Panc1 (cell line): ENCODE results near the gene BTBD9. TPM values are rescaled to one million over a fixed set of nuclear protein-coding genes. Genes with fewer than 3 reads are reported as not detected.

ENCODE experiments used
- ATAC-seq: fragments of 200-7000 bp; cut with Tn5 transposase; 2 replicates; pipeline ENCODE4 v1.9.1; 2020; ENCODE audit warnings: mild to moderate bottlenecking, moderate library complexity
- BruUV-seq: library from RNA; stranded (reverse); fragments of 400-500 nt; replicated peaks from 2 replicates; lab custom pipeline; 2021; lab: Mats Ljungman, UMichigan
- CTCF ChIA-PET: fragments of 300-600 bp; sonication (Branson Sonifier 250); formaldehyde crosslinking; loops from one replicate; lab custom pipeline; 2022; ENCODE audit warnings: antibody characterized with exemption; lab: Charles Lee
- POLR2A ChIA-PET: fragments of 300-600 bp; sonication (Branson Sonifier 250); formaldehyde crosslinking; loops from one replicate; lab custom pipeline; 2022; ENCODE audit warnings: antibody characterized with exemption; lab: Charles Lee
- DNase-seq: peaks from one replicate; pipeline ENCODE4 v3.0.0-alpha.2; 2010; ENCODE audit warnings: low read depth, low spot score
- H3K27ac ChIP-seq: 2 replicates; pipeline ENCODE4 v1.5.1; 2011; ENCODE audit warnings: mild to moderate bottlenecking, low read length, inconsistent platforms
- H3K27me3 ChIP-seq: fragments of 200-500 bp; sonication (Bioruptor generic); 2 replicates; pipeline ENCODE4 v1.6.0; 2014; ENCODE audit warnings: low read length, inconsistent platforms; ENCODE audit not compliant: control insufficient read depth, insufficient read depth
- H3K36me3 ChIP-seq: fragments of 200-500 bp; sonication (Bioruptor generic); 2 replicates; pipeline ENCODE4 v1.5.1; 2014; ENCODE audit warnings: inconsistent platforms, mild to moderate bottlenecking, low read length, moderate library complexity; ENCODE audit not compliant: control insufficient read depth, insufficient read depth
- H3K4me1 ChIP-seq: 2 replicates; pipeline ENCODE4 v1.5.1; 2011; ENCODE audit warnings: inconsistent platforms, mild to moderate bottlenecking, low read length, moderate library complexity; ENCODE audit not compliant: control insufficient read depth, insufficient read depth
- H3K4me3 ChIP-seq, 2 experiments: 2 replicates each; pipeline ENCODE4 v1.5.1; 2011 to 2012; ENCODE audit warnings: low read depth in 2 of 2, low read length in 2 of 2, mild to moderate bottlenecking in 2 of 2, inconsistent platforms in 1 of 2, moderate library complexity in 1 of 2
- H3K9me3 ChIP-seq: fragments of 200-500 bp; sonication (Bioruptor generic); 2 replicates; pipeline ENCODE4 v1.5.1; 2014; ENCODE audit warnings: low read depth, mild to moderate bottlenecking, inconsistent platforms, low read length, moderate library complexity; ENCODE audit not compliant: control insufficient read depth, insufficient read depth
- POLR2AphosphoS5 ChIP-seq: IDR thresholded peaks from 2 replicates; pipeline ENCODE4 v1.6.1; 2012; ENCODE audit warnings: mild to moderate bottlenecking, low read depth, low read length, moderate library complexity
- SIN3A ChIP-seq: IDR thresholded peaks from 2 replicates; pipeline ENCODE4 v1.6.1; 2012; ENCODE audit warnings: low read depth, mild to moderate bottlenecking, low read length, moderate library complexity, borderline replicate concordance; ENCODE audit not compliant: insufficient read depth
- TCF7L2 ChIP-seq: IDR thresholded peaks from 2 replicates; pipeline ENCODE4 v1.6.1; 2011; ENCODE audit warnings: mild to moderate bottlenecking, low read depth, low read length, inconsistent platforms
- in situ Hi-C: cut with HindIII; loops from 2 replicates; pipeline ENCODE4 v1.10.0; 2016; ENCODE audit warnings: low sequenced_read_pairs, low pct_unique_long_range_greater_than_20kb
- intact Hi-C: fragments of 100-400 bp; cut with micrococcal nuclease; formaldehyde crosslinking; loops from one replicate; pipeline ENCODE4 v1.10.0; 2022; ENCODE audit not compliant: unreplicated experiment
- total RNA-seq: library from RNA; stranded (reverse); gene quantifications from one replicate; pipeline ENCODE4 v1.2.1, GENCODE V29; 2021; ENCODE audit not compliant: unreplicated experiment
- TF ChIP-seq, protein P1 (sequence below): fragments of 450-650 bp; IDR thresholded peaks from 2 replicates; pipeline ENCODE4 v1.5.1; 2017; ENCODE audit warnings: mild to moderate bottlenecking
- TF ChIP-seq, protein P2 (sequence below), 2 experiments: IDR thresholded peaks; 2 replicates each; pipeline ENCODE4 v1.6.1; 2011 to 2012; ENCODE audit warnings: low read depth in 2 of 2, control low read depth in 1 of 2, low read length in 1 of 2, mild to moderate bottlenecking in 1 of 2, moderate library complexity in 1 of 2; ENCODE audit not compliant: insufficient read depth in 1 of 2

The BTBD9 gene
- total RNA-seq, 1 experiment from 2014 or later, result 12.8 TPM

DNA sequence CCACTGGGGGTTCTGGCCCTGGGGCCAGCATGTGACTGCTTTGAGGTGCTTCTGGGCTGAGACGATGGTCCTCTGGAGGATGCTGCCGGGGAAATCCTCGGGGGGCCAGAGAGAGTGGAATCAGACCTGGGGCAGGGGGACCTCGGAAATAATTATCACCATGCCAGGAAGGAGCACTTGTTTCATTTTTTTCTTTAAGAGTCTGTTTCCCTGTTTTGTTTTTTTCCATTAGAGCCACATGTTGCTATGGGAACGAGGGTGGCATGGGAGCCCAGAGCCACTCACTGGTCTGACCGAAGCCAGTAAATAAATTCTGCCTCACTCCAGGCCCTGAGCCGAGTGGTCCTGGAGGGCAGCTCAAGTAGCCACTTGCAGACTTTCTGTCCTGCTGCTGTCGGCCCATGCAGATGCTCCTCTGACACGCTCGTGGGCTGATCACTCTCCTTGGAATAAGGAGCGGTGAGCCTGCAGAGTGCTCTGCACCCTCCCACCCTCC lies 455.1 kb downstream of the BTBD9 start:
- ATAC-seq (no peak), DNase-seq (no peak)
- Histone ChIP-seq H3K27me3 (no peaks in the 10 kb centered on the region), H3K36me3 (no peaks in the 10 kb centered on the region), H3K4me3 (no peak overlapping the region), H3K27ac (no peak overlapping the region), H3K4me1 (no peaks in the 10 kb centered on the region), H3K9me3 (no peaks in the 10 kb centered on the region)
- intact Hi-C loops, result loop anchor here (5.0 kb wide), 1 partner anchor 308 kb away; no protein-coding TSS in a partner anchor
- TF ChIP-seq POLR2AphosphoS5 (no peak), SIN3A (no peak), TCF7L2 (no peak)
- TF ChIP-seq, protein P1, sequence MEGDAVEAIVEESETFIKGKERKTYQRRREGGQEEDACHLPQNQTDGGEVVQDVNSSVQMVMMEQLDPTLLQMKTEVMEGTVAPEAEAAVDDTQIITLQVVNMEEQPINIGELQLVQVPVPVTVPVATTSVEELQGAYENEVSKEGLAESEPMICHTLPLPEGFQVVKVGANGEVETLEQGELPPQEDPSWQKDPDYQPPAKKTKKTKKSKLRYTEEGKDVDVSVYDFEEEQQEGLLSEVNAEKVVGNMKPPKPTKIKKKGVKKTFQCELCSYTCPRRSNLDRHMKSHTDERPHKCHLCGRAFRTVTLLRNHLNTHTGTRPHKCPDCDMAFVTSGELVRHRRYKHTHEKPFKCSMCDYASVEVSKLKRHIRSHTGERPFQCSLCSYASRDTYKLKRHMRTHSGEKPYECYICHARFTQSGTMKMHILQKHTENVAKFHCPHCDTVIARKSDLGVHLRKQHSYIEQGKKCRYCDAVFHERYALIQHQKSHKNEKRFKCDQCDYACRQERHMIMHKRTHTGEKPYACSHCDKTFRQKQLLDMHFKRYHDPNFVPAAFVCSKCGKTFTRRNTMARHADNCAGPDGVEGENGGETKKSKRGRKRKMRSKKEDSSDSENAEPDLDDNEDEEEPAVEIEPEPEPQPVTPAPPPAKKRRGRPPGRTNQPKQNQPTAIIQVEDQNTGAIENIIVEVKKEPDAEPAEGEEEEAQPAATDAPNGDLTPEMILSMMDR, result no peak
- POLR2A ChIA-PET, result no interaction called here
- CTCF ChIA-PET, result no interaction called here
- in situ Hi-C loops, result no loop called here
- BruUV-seq, result no TSS peak

DNA sequence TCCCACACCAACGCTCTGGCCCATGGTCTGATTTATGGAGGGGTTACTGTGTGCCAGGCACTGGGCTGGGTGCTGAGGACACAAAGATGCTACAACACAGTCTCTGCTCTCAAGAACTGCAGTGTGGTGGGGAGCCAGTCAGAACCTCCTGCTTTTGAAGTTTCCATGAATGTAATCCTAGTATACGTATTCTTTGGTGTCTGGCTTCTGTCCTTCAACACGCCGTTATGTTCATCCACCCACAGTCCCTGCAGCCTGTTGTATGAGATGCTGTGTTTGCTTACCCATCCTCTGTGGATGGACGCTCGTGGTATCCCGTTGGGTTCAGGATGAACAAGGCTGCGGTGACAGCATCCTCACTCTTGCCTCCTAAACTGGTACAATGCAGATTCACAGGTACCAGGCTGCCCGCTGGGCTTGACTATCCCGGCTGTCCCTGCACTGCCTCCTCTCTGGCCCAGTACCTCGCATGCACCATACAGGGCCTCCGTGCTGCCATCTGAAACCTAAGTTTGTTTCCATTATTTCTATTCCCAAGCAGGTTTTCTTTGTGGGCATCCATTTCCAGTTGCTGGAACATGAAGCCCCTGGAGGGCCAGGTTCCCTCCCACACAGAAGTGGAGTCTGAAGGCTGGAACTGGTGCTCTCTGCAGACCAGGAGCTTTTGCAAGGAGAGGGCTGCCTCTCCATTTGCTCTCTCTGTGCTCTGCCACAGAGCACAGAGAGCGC lies 455.7 kb downstream of the BTBD9 start:
- intact Hi-C loops (loop anchor here (5.0 kb wide), 1 partner anchor 308 kb away; no protein-coding TSS in a partner anchor), in situ Hi-C loops (no loop called here)
- ATAC-seq, result no peak
- POLR2A ChIA-PET, result no interaction called here
- no peaks in the 10 kb centered on the region for H3K36me3 ChIP-seq
- no peak overlapping the region for H3K4me3 ChIP-seq
- DNase-seq, result no peak
- CTCF ChIA-PET, result no interaction called here
- TF ChIP-seq SIN3A, result no peak
- TF ChIP-seq TCF7L2, result no peak
- H3K27ac ChIP-seq, result no peak overlapping the region
- H3K4me1 ChIP-seq, result no peaks in the 10 kb centered on the region
- no peaks in the 10 kb centered on the region for H3K27me3 ChIP-seq
- no TSS peak for BruUV-seq
- H3K9me3 ChIP-seq, result no peaks in the 10 kb centered on the region

DNA sequence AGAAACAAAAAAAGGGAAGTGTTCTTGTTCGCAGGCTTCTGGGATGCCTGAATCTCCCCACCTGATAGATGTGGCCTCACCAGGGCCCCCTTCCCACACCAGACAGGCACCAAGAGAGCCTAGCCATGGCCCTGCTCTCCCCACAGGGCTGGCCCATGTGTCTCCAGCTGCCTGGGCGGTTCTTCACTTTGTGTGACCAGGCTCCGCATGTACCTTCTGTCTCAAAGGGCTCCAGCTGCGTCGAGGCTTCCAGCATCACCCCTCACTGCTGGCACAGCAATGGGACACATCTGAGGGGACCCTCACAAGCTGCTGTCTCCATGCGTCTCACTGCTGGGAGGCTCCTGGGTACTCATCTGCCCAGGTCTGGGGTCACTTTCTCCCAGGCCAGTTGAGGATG lies 457.3 kb downstream of the BTBD9 start:
- H3K27ac ChIP-seq, result no peak overlapping the region
- H3K4me1 ChIP-seq, result no peaks in the 10 kb centered on the region
- in situ Hi-C loops (no loop called here), intact Hi-C loops (loop anchor here (5.0 kb wide), 1 partner anchor 310 kb away; no protein-coding TSS in a partner anchor)
- ChIA-PET CTCF (no interaction called here), POLR2A (no interaction called here)
- ATAC-seq (no peak), DNase-seq (no peak)
- no peaks in the 10 kb centered on the region for H3K36me3 ChIP-seq
- no peak overlapping the region for H3K4me3 ChIP-seq
- TF ChIP-seq, protein P2, sequence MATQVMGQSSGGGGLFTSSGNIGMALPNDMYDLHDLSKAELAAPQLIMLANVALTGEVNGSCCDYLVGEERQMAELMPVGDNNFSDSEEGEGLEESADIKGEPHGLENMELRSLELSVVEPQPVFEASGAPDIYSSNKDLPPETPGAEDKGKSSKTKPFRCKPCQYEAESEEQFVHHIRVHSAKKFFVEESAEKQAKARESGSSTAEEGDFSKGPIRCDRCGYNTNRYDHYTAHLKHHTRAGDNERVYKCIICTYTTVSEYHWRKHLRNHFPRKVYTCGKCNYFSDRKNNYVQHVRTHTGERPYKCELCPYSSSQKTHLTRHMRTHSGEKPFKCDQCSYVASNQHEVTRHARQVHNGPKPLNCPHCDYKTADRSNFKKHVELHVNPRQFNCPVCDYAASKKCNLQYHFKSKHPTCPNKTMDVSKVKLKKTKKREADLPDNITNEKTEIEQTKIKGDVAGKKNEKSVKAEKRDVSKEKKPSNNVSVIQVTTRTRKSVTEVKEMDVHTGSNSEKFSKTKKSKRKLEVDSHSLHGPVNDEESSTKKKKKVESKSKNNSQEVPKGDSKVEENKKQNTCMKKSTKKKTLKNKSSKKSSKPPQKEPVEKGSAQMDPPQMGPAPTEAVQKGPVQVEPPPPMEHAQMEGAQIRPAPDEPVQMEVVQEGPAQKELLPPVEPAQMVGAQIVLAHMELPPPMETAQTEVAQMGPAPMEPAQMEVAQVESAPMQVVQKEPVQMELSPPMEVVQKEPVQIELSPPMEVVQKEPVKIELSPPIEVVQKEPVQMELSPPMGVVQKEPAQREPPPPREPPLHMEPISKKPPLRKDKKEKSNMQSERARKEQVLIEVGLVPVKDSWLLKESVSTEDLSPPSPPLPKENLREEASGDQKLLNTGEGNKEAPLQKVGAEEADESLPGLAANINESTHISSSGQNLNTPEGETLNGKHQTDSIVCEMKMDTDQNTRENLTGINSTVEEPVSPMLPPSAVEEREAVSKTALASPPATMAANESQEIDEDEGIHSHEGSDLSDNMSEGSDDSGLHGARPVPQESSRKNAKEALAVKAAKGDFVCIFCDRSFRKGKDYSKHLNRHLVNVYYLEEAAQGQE (IDR thresholded peaks at IDR 0.05; ENCODE audit: insufficient read depth in 1 of 2, low read depth in 2 of 2, low read length in 1 of 2), result no peak
- TF ChIP-seq TCF7L2, result no peak
- TF ChIP-seq, protein P1, result no peak
- TF ChIP-seq SIN3A, result no peak
- TF ChIP-seq POLR2AphosphoS5, result no peak
- H3K27me3 ChIP-seq, result no peaks in the 10 kb centered on the region
- H3K9me3 ChIP-seq, result no peaks in the 10 kb centered on the region
- BruUV-seq, result no TSS peak
